ENCODE results near the gene RNPC3. TPM values are rescaled to one million over a fixed set of nuclear protein-coding genes. Genes with fewer than 3 reads are reported as not detected.
A peak's percentile ranks its signal among the peaks of the same experiment; 100 is the strongest.

Gene RNPC3
- total RNA-seq, 1 donor from 2014 or later, result 18.9 TPM

GRCh38 chr1:103527331-103527730, 1.8 kb downstream of the RNPC3 start:
- H3K27ac Mint-ChIP-seq (ENCODE audit: unreplicated experiment), result no peak overlapping the region
- TF ChIP-seq, protein P1, sequence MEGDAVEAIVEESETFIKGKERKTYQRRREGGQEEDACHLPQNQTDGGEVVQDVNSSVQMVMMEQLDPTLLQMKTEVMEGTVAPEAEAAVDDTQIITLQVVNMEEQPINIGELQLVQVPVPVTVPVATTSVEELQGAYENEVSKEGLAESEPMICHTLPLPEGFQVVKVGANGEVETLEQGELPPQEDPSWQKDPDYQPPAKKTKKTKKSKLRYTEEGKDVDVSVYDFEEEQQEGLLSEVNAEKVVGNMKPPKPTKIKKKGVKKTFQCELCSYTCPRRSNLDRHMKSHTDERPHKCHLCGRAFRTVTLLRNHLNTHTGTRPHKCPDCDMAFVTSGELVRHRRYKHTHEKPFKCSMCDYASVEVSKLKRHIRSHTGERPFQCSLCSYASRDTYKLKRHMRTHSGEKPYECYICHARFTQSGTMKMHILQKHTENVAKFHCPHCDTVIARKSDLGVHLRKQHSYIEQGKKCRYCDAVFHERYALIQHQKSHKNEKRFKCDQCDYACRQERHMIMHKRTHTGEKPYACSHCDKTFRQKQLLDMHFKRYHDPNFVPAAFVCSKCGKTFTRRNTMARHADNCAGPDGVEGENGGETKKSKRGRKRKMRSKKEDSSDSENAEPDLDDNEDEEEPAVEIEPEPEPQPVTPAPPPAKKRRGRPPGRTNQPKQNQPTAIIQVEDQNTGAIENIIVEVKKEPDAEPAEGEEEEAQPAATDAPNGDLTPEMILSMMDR (conservative IDR thresholded peaks at IDR 0.05), result no peak
- H3K36me3 Mint-ChIP-seq (ENCODE audit: low read depth), result peaks cover 26% of the 10 kb centered on the region
- peak overlapping the region; percentile 99 for H3K4me3 Mint-ChIP-seq
- H3K27me3 Mint-ChIP-seq (ENCODE audit: low read depth), result no peaks in the 10 kb centered on the region
- H3K4me1 Mint-ChIP-seq, result peaks cover 24% of the 10 kb centered on the region
- DNase-seq (ENCODE audit: low read depth, low spot score), result no peak
- peaks cover 9% of the 10 kb centered on the region for H3K9me3 Mint-ChIP-seq

GRCh38 chr1:103529746-103530145, 4.2 kb downstream of the RNPC3 start:
- peaks cover 24% of the 10 kb centered on the region for H3K36me3 Mint-ChIP-seq (ENCODE audit: low read depth)
- H3K27ac Mint-ChIP-seq (ENCODE audit: unreplicated experiment), result no peak overlapping the region
- no peaks in the 10 kb centered on the region for H3K27me3 Mint-ChIP-seq (ENCODE audit: low read depth)
- no peak overlapping the region for H3K4me3 Mint-ChIP-seq
- TF ChIP-seq, protein P1 (conservative IDR thresholded peaks at IDR 0.05), result no peak
- H3K9me3 Mint-ChIP-seq, result peaks cover 2% of the 10 kb centered on the region
- no peak for DNase-seq (ENCODE audit: low read depth, low spot score)
- peaks cover 24% of the 10 kb centered on the region for H3K4me1 Mint-ChIP-seq

DNA sequence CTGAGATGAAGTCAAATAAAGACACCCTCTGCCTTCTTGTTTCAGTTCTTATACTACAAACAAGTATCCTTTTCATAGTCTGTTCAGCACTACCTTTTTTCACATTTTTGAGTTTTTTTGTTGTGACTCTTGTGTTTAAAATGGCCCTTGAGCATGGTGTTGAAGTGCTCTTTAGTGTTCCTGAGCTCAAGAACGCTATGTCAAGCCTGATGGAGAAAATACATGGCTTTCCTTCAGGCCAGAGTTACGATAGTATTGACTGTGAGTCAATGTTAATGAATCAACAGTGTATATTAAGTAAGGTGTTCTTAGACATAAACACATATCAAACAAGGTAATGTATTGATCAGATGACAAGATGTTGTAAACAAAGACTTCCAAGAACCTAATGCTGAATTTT, 12.7 kb downstream of the RNPC3 start:
- H3K36me3 Mint-ChIP-seq (ENCODE audit: low read depth), result peaks cover 11% of the 10 kb centered on the region

DNA sequence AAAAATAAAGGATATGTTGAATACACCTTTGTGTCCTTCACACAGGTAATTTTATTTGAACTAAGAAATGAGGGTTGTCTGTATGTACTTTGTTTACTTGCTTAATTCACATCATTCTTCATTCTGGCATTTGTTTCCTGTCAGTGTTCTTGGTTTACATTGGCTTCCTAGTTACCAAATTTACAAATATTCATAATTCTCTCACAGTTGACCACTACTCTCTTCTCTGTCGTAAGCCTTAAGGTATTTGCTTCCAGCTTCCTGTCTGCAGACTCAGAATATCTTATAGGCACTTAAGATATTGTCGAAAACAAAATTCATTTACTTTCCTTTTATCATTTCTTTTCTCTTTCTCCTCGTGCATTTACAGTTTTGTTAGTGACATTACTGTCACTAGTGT, 15.9 kb downstream of the RNPC3 start:
- H3K9me3 Mint-ChIP-seq, result no peaks in the 10 kb centered on the region
- TF ChIP-seq, protein P1 (conservative IDR thresholded peaks at IDR 0.05), result no peak
- no peak overlapping the region for H3K4me3 Mint-ChIP-seq
- H3K27ac Mint-ChIP-seq (ENCODE audit: unreplicated experiment), result no peak overlapping the region
- no peaks in the 10 kb centered on the region for H3K27me3 Mint-ChIP-seq (ENCODE audit: low read depth)
- H3K36me3 Mint-ChIP-seq (ENCODE audit: low read depth), result peaks cover 11% of the 10 kb centered on the region
- no peak for DNase-seq (ENCODE audit: low read depth, low spot score)
- H3K4me1 Mint-ChIP-seq, result peaks cover 1% of the 10 kb centered on the region

More for the DNA sequence above, 12.7 kb downstream of the RNPC3 start:
- Mint-ChIP-seq H3K4me1 (no peaks in the 10 kb centered on the region), H3K4me3 (no peak overlapping the region), H3K27me3 (ENCODE audit: low read depth) (no peaks in the 10 kb centered on the region), H3K9me3 (no peaks in the 10 kb centered on the region), H3K27ac (ENCODE audit: unreplicated experiment) (no peak overlapping the region)
- DNase-seq (ENCODE audit: low read depth, low spot score), result no peak
- TF ChIP-seq, protein P1 (conservative IDR thresholded peaks at IDR 0.05), result no peak

DNA sequence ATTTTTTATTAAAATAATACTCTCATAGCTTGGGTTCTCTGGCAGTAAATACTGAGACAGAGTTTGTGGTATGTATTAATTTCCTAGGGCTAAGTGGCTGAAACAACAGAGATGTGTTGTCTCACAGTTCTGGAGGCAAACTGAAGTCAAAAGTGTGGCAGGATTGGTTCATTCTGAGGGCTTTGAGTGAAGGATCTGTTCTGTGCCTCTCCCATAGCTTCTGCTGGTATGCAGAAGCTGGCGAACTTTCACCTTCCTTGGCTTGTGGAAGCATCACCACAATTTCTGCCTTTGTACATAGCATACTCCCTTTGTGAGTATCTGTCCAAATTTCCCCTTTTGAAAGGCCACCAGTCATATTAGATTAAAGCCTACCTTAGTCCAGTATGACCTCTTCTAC, 21.0 kb downstream of the RNPC3 start:
- H3K36me3 Mint-ChIP-seq (ENCODE audit: low read depth), result peaks cover 23% of the 10 kb centered on the region
- TF ChIP-seq, protein P1 (conservative IDR thresholded peaks at IDR 0.05), result no peak
- H3K4me3 Mint-ChIP-seq, result no peak overlapping the region
- no peaks in the 10 kb centered on the region for H3K9me3 Mint-ChIP-seq
- DNase-seq (ENCODE audit: low read depth, low spot score), result no peak
- no peaks in the 10 kb centered on the region for H3K27me3 Mint-ChIP-seq (ENCODE audit: low read depth)
- H3K27ac Mint-ChIP-seq (ENCODE audit: unreplicated experiment), result no peak overlapping the region
- H3K4me1 Mint-ChIP-seq, result peaks cover 5% of the 10 kb centered on the region

DNA sequence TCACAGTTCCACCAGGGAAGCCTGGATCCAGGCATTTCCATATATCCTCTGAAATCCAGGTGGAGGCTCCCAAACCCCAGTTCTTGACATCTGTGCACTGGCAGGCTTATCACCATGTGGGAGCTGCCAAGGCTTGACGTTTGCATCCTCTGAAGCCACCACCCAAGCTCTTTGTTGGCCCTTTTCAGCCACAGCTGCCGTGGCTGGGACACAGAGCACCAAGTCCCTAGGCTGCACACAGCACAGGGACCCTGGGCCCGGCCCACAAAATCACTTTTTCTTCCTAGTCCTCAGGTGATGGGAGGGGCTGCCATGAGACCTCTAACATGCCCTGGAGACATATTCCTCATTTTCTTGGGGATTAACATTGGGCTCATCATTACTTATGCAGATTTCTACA, 22.3 kb downstream of the RNPC3 start:
- DNase-seq (ENCODE audit: low read depth, low spot score), result no peak
- no peaks in the 10 kb centered on the region for H3K9me3 Mint-ChIP-seq
- H3K27ac Mint-ChIP-seq (ENCODE audit: unreplicated experiment), result no peak overlapping the region
- H3K27me3 Mint-ChIP-seq (ENCODE audit: low read depth), result no peaks in the 10 kb centered on the region
- H3K4me1 Mint-ChIP-seq, result peaks cover 5% of the 10 kb centered on the region
- H3K36me3 Mint-ChIP-seq (ENCODE audit: low read depth), result peaks cover 23% of the 10 kb centered on the region
- H3K4me3 Mint-ChIP-seq, result no peak overlapping the region
- TF ChIP-seq, protein P1 (conservative IDR thresholded peaks at IDR 0.05), result no peak

Data from neural crest cell (in vitro differentiated cells).